IMR-90 (cell line): Measurements from ENCODE around the gene ARHGEF16. TPM values are rescaled to one million over a fixed set of nuclear protein-coding genes. Genes with fewer than 3 reads are reported as not detected.

Experiments used
- ATAC-seq: fragments of 200-7000 bp; cut with Tn5 transposase; 2 replicates; pipeline ENCODE4 v1.9.1; 2020; ENCODE audit warnings: low read depth, mild to moderate bottlenecking, moderate library complexity
- BruUV-seq: library from RNA; stranded (reverse); fragments of 400-500 nt; replicated peaks from 2 replicates; lab custom pipeline; 2021; lab: Mats Ljungman, UMichigan
- CTCF ChIA-PET: fragments of 300-600 bp; formaldehyde crosslinking; extraction: SDS; loops from one replicate; lab custom pipeline; 2021; ENCODE audit warnings: antibody characterized with exemption; lab: Yijun Ruan, JAX
- POLR2A ChIA-PET: fragments of 300-600 bp; sonication (Branson Sonifier 250); formaldehyde crosslinking; loops from one replicate; lab custom pipeline; 2022; ENCODE audit warnings: antibody characterized with exemption; ENCODE audit not compliant: unreplicated experiment; lab: Charles Lee
- DNase-seq: peaks from one replicate; pipeline ENCODE4 v3.0.0; 2013
- H2AFZ ChIP-seq: replicated peaks from 2 replicates; pipeline ENCODE3; 2013; ENCODE audit warnings: low read length, mild to moderate bottlenecking; ENCODE audit not compliant: poor library complexity
- H2AK5ac ChIP-seq: 2 replicates; pipeline ENCODE4 v1.6.1; 2013; ENCODE audit warnings: low read depth, low read length, inconsistent platforms
- H2AK9ac ChIP-seq: replicated peaks from 2 replicates; pipeline ENCODE3; 2013; ENCODE audit warnings: mild to moderate bottlenecking, low read depth, low read length, moderate library complexity; ENCODE audit not compliant: poor library complexity
- H2BK120ac ChIP-seq: 2 replicates; pipeline ENCODE4 v1.6.1; 2013; ENCODE audit warnings: low read depth, low read length, inconsistent platforms
- H2BK15ac ChIP-seq: 3 replicates; pipeline ENCODE4 v1.6.1; 2013; ENCODE audit warnings: low read depth, low read length, inconsistent platforms
- H2BK20ac ChIP-seq: 2 replicates; pipeline ENCODE4 v1.6.1; 2013; ENCODE audit warnings: low read depth, mild to moderate bottlenecking, inconsistent platforms, low read length, moderate library complexity
- H2BK5ac ChIP-seq: 2 replicates; pipeline ENCODE4 v1.6.1; 2013; ENCODE audit warnings: mild to moderate bottlenecking, low read depth, low read length, inconsistent platforms; ENCODE audit not compliant: poor library complexity, severe bottlenecking
- H3K14ac ChIP-seq: replicated peaks from 2 replicates; pipeline ENCODE4 v1.6.1; 2013; ENCODE audit warnings: low read depth, low read length, inconsistent platforms
- H3K18ac ChIP-seq: 2 replicates; pipeline ENCODE4 v1.6.1; 2013; ENCODE audit warnings: low read depth, low read length, control low read depth
- H3K23ac ChIP-seq: 2 replicates; pipeline ENCODE4 v1.6.1; 2013; ENCODE audit warnings: low read depth, low read length, inconsistent platforms
- H3K27ac ChIP-seq: 2 replicates; pipeline ENCODE4 v1.5.1; 2013; ENCODE audit warnings: mild to moderate bottlenecking, control low read depth, low read length; ENCODE audit not compliant: insufficient read depth
- H3K27me3 ChIP-seq: 2 replicates; pipeline ENCODE4 v1.6.1; 2013; ENCODE audit warnings: low read length; ENCODE audit not compliant: control insufficient read depth, insufficient read depth
- H3K36me3 ChIP-seq: 2 replicates; pipeline ENCODE4 v1.6.1; 2013; ENCODE audit warnings: low read length, mixed read lengths; ENCODE audit not compliant: control insufficient read depth, insufficient read depth
- H3K4ac ChIP-seq: 2 replicates; pipeline ENCODE4 v1.6.1; 2013; ENCODE audit warnings: low read depth, low read length, inconsistent platforms
- H3K4me1 ChIP-seq: 2 replicates; pipeline ENCODE4 v1.6.1; 2013; ENCODE audit warnings: low read length, mixed read lengths; ENCODE audit not compliant: control insufficient read depth, insufficient read depth
- H3K4me2 ChIP-seq: 2 replicates; pipeline ENCODE4 v1.6.1; 2013; ENCODE audit warnings: low read depth, mild to moderate bottlenecking, control low read depth, low read length, moderate library complexity
- H3K4me3 ChIP-seq: 2 replicates; pipeline ENCODE4 v1.5.1; 2013; ENCODE audit warnings: low read depth, mild to moderate bottlenecking, control low read depth, low read length, moderate library complexity; ENCODE audit not compliant: insufficient read depth
- H3K56ac ChIP-seq: 2 replicates; pipeline ENCODE4 v1.6.1; 2013; ENCODE audit warnings: low read length, inconsistent platforms; ENCODE audit not compliant: insufficient read depth; ENCODE audit errors: extremely low read depth
- H3K79me1 ChIP-seq, 2 experiments: 2 replicates each; pipeline ENCODE4 v1.6.1; 2013; ENCODE audit warnings: low read length in 2 of 2, inconsistent platforms in 1 of 2, low read depth in 1 of 2
- H3K9ac ChIP-seq: 2 replicates; pipeline ENCODE4 v1.6.1; 2013; ENCODE audit warnings: low read depth, low read length, control low read depth
- H3K9me1 ChIP-seq: 2 replicates; pipeline ENCODE4 v1.6.1; 2013; ENCODE audit warnings: low read length, inconsistent platforms; ENCODE audit not compliant: insufficient read depth
- H3K9me3 ChIP-seq: 2 replicates; pipeline ENCODE4 v1.6.1; 2013; ENCODE audit warnings: low read length; ENCODE audit not compliant: control insufficient read depth, insufficient read depth
- H4K20me1 ChIP-seq: 2 replicates; pipeline ENCODE4 v1.6.1; 2013; ENCODE audit warnings: low read length, inconsistent platforms; ENCODE audit not compliant: insufficient read depth
- H4K5ac ChIP-seq: 2 replicates; pipeline ENCODE4 v1.6.1; 2013; ENCODE audit warnings: mild to moderate bottlenecking, low read depth, low read length, control low read depth
- H4K8ac ChIP-seq, 2 experiments: 2 replicates each; pipeline ENCODE4 v1.6.1; 2013; ENCODE audit warnings: low read depth in 2 of 2, low read length in 2 of 2, control low read depth in 1 of 2, inconsistent platforms in 1 of 2
- H4K91ac ChIP-seq: 2 replicates; pipeline ENCODE4 v1.6.1; 2013; ENCODE audit warnings: low read depth, low read length, inconsistent platforms; ENCODE audit not compliant: insufficient read depth
- BHLHE40 ChIP-seq: fragments of 150-350 bp; IDR thresholded peaks from 2 replicates; pipeline ENCODE4 v1.6.1; 2016; ENCODE audit warnings: mild to moderate bottlenecking, low read depth, low read length
- CEBPB ChIP-seq: IDR thresholded peaks from 2 replicates; pipeline ENCODE4 v1.6.1; 2012; ENCODE audit warnings: low read depth, low read length, improper control_type of control experiment
- CHD1 ChIP-seq: IDR thresholded peaks from 2 replicates; pipeline ENCODE4 v1.6.1; 2012; ENCODE audit warnings: low read depth, low read length, improper control_type of control experiment
- CTCF ChIP-seq: conservative IDR thresholded peaks from 2 replicates; pipeline ENCODE4 v1.5.1; 2012; ENCODE audit warnings: mild to moderate bottlenecking, low read depth, low read length, improper control_type of control experiment
- MAZ ChIP-seq: IDR thresholded peaks from 2 replicates; pipeline ENCODE4 v1.6.1; 2012; ENCODE audit warnings: low read depth, mild to moderate bottlenecking, low read length, improper control_type of control experiment, moderate library complexity, borderline replicate concordance
- POLR2A ChIP-seq: IDR thresholded peaks from 2 replicates; pipeline ENCODE4 v1.6.1; 2012; ENCODE audit warnings: mild to moderate bottlenecking, low read depth, low read length
- RCOR1 ChIP-seq: IDR thresholded peaks from 2 replicates; pipeline ENCODE4 v1.6.1; 2012; ENCODE audit warnings: mild to moderate bottlenecking, low read length, improper control_type of control experiment; ENCODE audit not compliant: insufficient replicate concordance
- RFX5 ChIP-seq: IDR thresholded peaks from 2 replicates; pipeline ENCODE4 v1.8.0; 2012; ENCODE audit warnings: low read depth, mild to moderate bottlenecking, low read length, moderate library complexity
- SMC3 ChIP-seq: fragments of 150-350 bp; IDR thresholded peaks from 2 replicates; pipeline ENCODE4 v1.6.1; 2016; ENCODE audit warnings: low read depth, mild to moderate bottlenecking, antibody characterized with exemption, low read length, moderate library complexity
- WGBS, 2 experiments: methylation state at CpG; one replicate each; pipeline versions ENCODE4 v1.1.5 to v1.1.7; 2013; ENCODE audit warnings: missing lambda C conversion rate in 2 of 2; ENCODE audit not compliant: insufficient read length in 1 of 2; ENCODE audit errors: extremely low coverage in 2 of 2; 5-methylcytosine and 5-hydroxymethylcytosine counted together
- dilution Hi-C: fragments of 300-500 bp; cut with HindIII; formaldehyde crosslinking; loops from one replicate; pipeline ENCODE4 v1.14.3; 2018; ENCODE audit warnings: low sequenced_read_pairs; ENCODE audit not compliant: unreplicated experiment
- in situ Hi-C: fragments of 300-500 bp; cut with MboI; formaldehyde crosslinking; loops from 3 replicates; pipeline ENCODE4 v1.14.3; 2019; ENCODE audit warnings: low sequenced_read_pairs, inconsistent platforms, mixed read lengths
- intact Hi-C: fragments of 100-400 bp; cut with micrococcal nuclease; formaldehyde crosslinking; loops from 2 replicates; pipeline ENCODE4 v1.10.0; 2022
- polyA plus RNA-seq, 3 experiments: library from polyadenylated mRNA; depleted of rRNA; stranded (reverse); fragments of >200 nt; gene quantifications; 2 replicates each; pipeline ENCODE4 v1.2.3, GENCODE V29; 2012; ENCODE audit warnings: low replicate concordance in 1 of 3
- total RNA-seq: library from RNA; depleted of rRNA; stranded (reverse); fragments of >200 nt; gene quantifications from 2 replicates; pipeline ENCODE4 v1.2.3, GENCODE V29; 2012
- TF ChIP-seq, protein P1 (sequence below): fragments of 150-350 bp; IDR thresholded peaks from 2 replicates; pipeline ENCODE4 v1.6.1; 2016; ENCODE audit warnings: low read depth, mild to moderate bottlenecking, low read length, moderate library complexity, borderline replicate concordance

The ARHGEF16 gene
- total and polyA plus RNA-seq, 2 of the 4 experiments (the other 2 are of a cell fraction): 0.18 to 0.39 TPM

GRCh38 chr1:3475839-3476573 is 21.5 kb downstream of the ARHGEF16 start (continued):
- no peak for TF ChIP-seq SMC3

GRCh38 chr1:3476666-3477065 is 22.2 kb downstream of the ARHGEF16 start:
- CTCF ChIA-PET: no interaction called here
- H3K14ac ChIP-seq: no peak overlapping the region

More at GRCh38 chr1:3476666-3477065, 22.2 kb downstream of the ARHGEF16 start:
- no peak overlapping the region for H3K23ac ChIP-seq
- peaks cover 3% of the 10 kb centered on the region; the same call in 1 of the 2 replicates for H3K9me1 ChIP-seq
- no TSS peak for BruUV-seq
- no peak overlapping the region for H3K56ac ChIP-seq
- DNase-seq: no peak
- H3K4me3 ChIP-seq: no peak overlapping the region
- H3K9ac ChIP-seq: no peak overlapping the region
- H3K4me1 ChIP-seq: peaks cover 7% of the 10 kb centered on the region; the same call in 1 of the 2 replicates
- no peak overlapping the region for H4K5ac ChIP-seq
- H2AK9ac ChIP-seq: no peak overlapping the region
- no peak for ATAC-seq
- no peak overlapping the region for H3K4me2 ChIP-seq
- intact Hi-C loops: no loop called here
- no peaks in the 10 kb centered on the region for H3K36me3 ChIP-seq
- dilution Hi-C loops: no loop called here
- no peaks in the 10 kb centered on the region for H3K79me1 ChIP-seq
- H2AFZ ChIP-seq: no peak overlapping the region
- TF ChIP-seq RCOR1 (no peak), CTCF (no peak), MAZ (no peak), CHD1 (no peak), POLR2A (no peak), BHLHE40 (no peak), CEBPB (no peak), RFX5 (no peak)
- TF ChIP-seq, protein P1, sequence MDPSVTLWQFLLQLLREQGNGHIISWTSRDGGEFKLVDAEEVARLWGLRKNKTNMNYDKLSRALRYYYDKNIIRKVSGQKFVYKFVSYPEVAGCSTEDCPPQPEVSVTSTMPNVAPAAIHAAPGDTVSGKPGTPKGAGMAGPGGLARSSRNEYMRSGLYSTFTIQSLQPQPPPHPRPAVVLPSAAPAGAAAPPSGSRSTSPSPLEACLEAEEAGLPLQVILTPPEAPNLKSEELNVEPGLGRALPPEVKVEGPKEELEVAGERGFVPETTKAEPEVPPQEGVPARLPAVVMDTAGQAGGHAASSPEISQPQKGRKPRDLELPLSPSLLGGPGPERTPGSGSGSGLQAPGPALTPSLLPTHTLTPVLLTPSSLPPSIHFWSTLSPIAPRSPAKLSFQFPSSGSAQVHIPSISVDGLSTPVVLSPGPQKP: no peak
- no CpG with 5 or more reads among the region's 16 CpGs for WGBS, 2 experiments
- no peak overlapping the region for H4K8ac ChIP-seq
- POLR2A ChIA-PET: no interaction called here
- in situ Hi-C loops: no loop called here
- no peaks in the 10 kb centered on the region for H3K9me3 ChIP-seq
- H2BK15ac ChIP-seq: no peak overlapping the region
- peaks cover 2% of the 10 kb centered on the region; the same call in 1 of the 2 replicates for H3K27me3 ChIP-seq
- H3K4ac ChIP-seq: no peak overlapping the region
- no peak overlapping the region for H3K27ac ChIP-seq
- no peak overlapping the region for H2BK20ac ChIP-seq
- no peak overlapping the region for H2BK120ac ChIP-seq
- H4K20me1 ChIP-seq: no peaks in the 10 kb centered on the region; the same call in 1 of the 2 replicates
- no peak overlapping the region for H3K18ac ChIP-seq
- no peak overlapping the region for H4K91ac ChIP-seq
- no peak overlapping the region for H2BK5ac ChIP-seq
- H2AK5ac ChIP-seq: no peak overlapping the region
